Smooth muscle cell (in vitro differentiated cells): ENCODE data around the gene TEX35. TPM values are rescaled to one million over a fixed set of nuclear protein-coding genes. Genes with fewer than 3 reads are reported as not detected.

Source experiments
- DNase-seq: peaks from one replicate; lab custom pipeline; 2025; ENCODE audit not compliant: unreplicated experiment; lab: John Stamatoyannopoulos, UW
- H2AFZ ChIP-seq: fragments of 200-600 bp; sonication (generic); 2 replicates; pipeline ENCODE4 v1.6.0; 2016; ENCODE audit warnings: antibody characterized with exemption, low read depth, mild to moderate bottlenecking
- H3F3A ChIP-seq: fragments of 200-600 bp; sonication (generic); 2 replicates; pipeline ENCODE4 v1.6.0; 2017; ENCODE audit warnings: antibody characterized with exemption, low read depth
- H3K27ac ChIP-seq: fragments of 200-600 bp; sonication (generic); 2 replicates; pipeline ENCODE4 v1.5.1; 2016; ENCODE audit warnings: low read depth, mild to moderate bottlenecking
- H3K27me3 ChIP-seq: fragments of 200-600 bp; sonication (generic); 2 replicates; pipeline ENCODE4 v1.6.1; 2016; ENCODE audit warnings: low read depth, mild to moderate bottlenecking
- H3K36me3 ChIP-seq: fragments of 200-600 bp; sonication (generic); 2 replicates; pipeline ENCODE4 v1.5.1; 2016; ENCODE audit warnings: low read depth
- H3K4me1 ChIP-seq: fragments of 200-600 bp; sonication (generic); 2 replicates; pipeline ENCODE4 v1.5.1; 2016; ENCODE audit warnings: low read depth
- H3K4me2 ChIP-seq: fragments of 200-600 bp; sonication (generic); 2 replicates; pipeline ENCODE4 v1.6.0; 2016; ENCODE audit warnings: mild to moderate bottlenecking
- H3K4me3 ChIP-seq: fragments of 200-600 bp; sonication (generic); 2 replicates; pipeline ENCODE4 v1.5.1; 2016; ENCODE audit warnings: mild to moderate bottlenecking
- H3K79me2 ChIP-seq: fragments of 200-600 bp; sonication (generic); 2 replicates; pipeline ENCODE4 v1.6.0; 2016; ENCODE audit warnings: low read depth, mild to moderate bottlenecking
- H3K9ac ChIP-seq: fragments of 200-600 bp; sonication (generic); 2 replicates; pipeline ENCODE4 v1.6.0; 2016; ENCODE audit warnings: low read depth
- H3K9me3 ChIP-seq: fragments of 200-600 bp; sonication (generic); replicated peaks from 2 replicates; pipeline ENCODE4 v1.5.1; 2016; ENCODE audit warnings: low read depth
- H4K20me1 ChIP-seq: fragments of 200-600 bp; sonication (generic); 2 replicates; pipeline ENCODE4 v1.6.0; 2016; ENCODE audit warnings: low read depth
- CTCF ChIP-seq: fragments of 200-600 bp; sonication (generic); IDR thresholded peaks from 2 replicates; pipeline ENCODE4 v1.5.1; 2017; ENCODE audit warnings: borderline replicate concordance, mild to moderate bottlenecking, antibody characterized with exemption; ENCODE audit not compliant: insufficient read depth, poor library complexity, severe bottlenecking
- WGBS: methylation state at CpG from one replicate; pipeline ENCODE4 v1.1.7; 2016; ENCODE audit warnings: low lambda C conversion rate; 5-methylcytosine and 5-hydroxymethylcytosine counted together
- polyA plus RNA-seq: library from polyadenylated mRNA; unstranded; fragments of >200 nt; fragmentation: Nextera tagmentation; extraction: Ambion mirVana; gene quantifications from 2 replicates; pipeline ENCODE4 v1.2.1, GENCODE V29; 2016
- total RNA-seq: library from RNA; depleted of rRNA; stranded (reverse); fragments of >200 nt; gene quantifications from 2 replicates; pipeline ENCODE4 v1.2.3, GENCODE V29; 2014

Gene TEX35
- total and polyA plus RNA-seq, 2 experiments from 2014 or later, result not detected

GRCh38 chr1:178497903-178498478 lies 14.9 kb upstream of the TEX35 start:
- H3K9me3 ChIP-seq, result no peaks in the 10 kb centered on the region
- H3K36me3 ChIP-seq, result no peaks in the 10 kb centered on the region
- WGBS, result 93% methylated on average over 7 of the region's 7 CpGs
- H3K9ac ChIP-seq, result no peak overlapping the region
- H4K20me1 ChIP-seq, result no peaks in the 10 kb centered on the region
- no peak overlapping the region for H2AFZ ChIP-seq
- H3K27ac ChIP-seq, result no peak overlapping the region
- no peak for DNase-seq
- no peak for TF ChIP-seq CTCF
- no peaks in the 10 kb centered on the region for H3K27me3 ChIP-seq
- H3F3A ChIP-seq, result no peaks in the 10 kb centered on the region
- H3K4me3 ChIP-seq, result no peak overlapping the region
- no peaks in the 10 kb centered on the region for H3K79me2 ChIP-seq
- H3K4me1 ChIP-seq, result no peaks in the 10 kb centered on the region
- H3K4me2 ChIP-seq, result no peak overlapping the region

GRCh38 chr1:178498896-178499675 lies 13.8 kb upstream of the TEX35 start:
- no peak overlapping the region for H2AFZ ChIP-seq
- WGBS, result 90% methylated on average over 16 of the region's 16 CpGs
- H3K4me2 ChIP-seq, result no peak overlapping the region
- H3K79me2 ChIP-seq, result no peaks in the 10 kb centered on the region
- no peaks in the 10 kb centered on the region for H3F3A ChIP-seq
- no peak for TF ChIP-seq CTCF
- no peaks in the 10 kb centered on the region for H3K36me3 ChIP-seq
- no peaks in the 10 kb centered on the region for H4K20me1 ChIP-seq
- no peak overlapping the region for H3K27ac ChIP-seq
- no peaks in the 10 kb centered on the region for H3K27me3 ChIP-seq
- no peak for DNase-seq
- H3K9ac ChIP-seq, result no peak overlapping the region
- no peak overlapping the region for H3K4me3 ChIP-seq
- H3K4me1 ChIP-seq, result no peaks in the 10 kb centered on the region
- H3K9me3 ChIP-seq, result no peaks in the 10 kb centered on the region

GRCh38 chr1:178500091-178500770 lies 12.7 kb upstream of the TEX35 start:
- no peak overlapping the region for H3K27ac ChIP-seq
- no peak for DNase-seq
- peak; percentile 13 for TF ChIP-seq CTCF
- H3K36me3 ChIP-seq, result no peaks in the 10 kb centered on the region
- H3K4me2 ChIP-seq, result no peak overlapping the region
- no peaks in the 10 kb centered on the region for H3F3A ChIP-seq
- H3K4me1 ChIP-seq, result no peaks in the 10 kb centered on the region
- no peaks in the 10 kb centered on the region for H4K20me1 ChIP-seq
- no peak overlapping the region for H2AFZ ChIP-seq
- WGBS, result 86% methylated on average over 11 of the region's 11 CpGs
- no peak overlapping the region for H3K4me3 ChIP-seq
- no peaks in the 10 kb centered on the region for H3K9me3 ChIP-seq
- no peak overlapping the region for H3K9ac ChIP-seq
- H3K79me2 ChIP-seq, result no peaks in the 10 kb centered on the region
- no peaks in the 10 kb centered on the region for H3K27me3 ChIP-seq
